Mucosa of rectum (tissue), 2 donors: ENCODE data around the gene UBXN6.

Experiments
- H3K27ac ChIP-seq, 2 donors: one replicate each; pipeline ENCODE4 v1.7.0; 2013; ENCODE audit warnings: inconsistent platforms in 2 of 2, low read depth in 2 of 2, low read length in 2 of 2
- H3K27me3 ChIP-seq, 2 donors: one replicate each; pipeline ENCODE4 v1.7.0; 2013; ENCODE audit warnings: low read length in 2 of 2; ENCODE audit not compliant: control insufficient read depth in 2 of 2, insufficient read depth in 2 of 2
- H3K36me3 ChIP-seq, 2 donors: one replicate each; pipeline ENCODE4 v1.7.0; 2013; ENCODE audit warnings: low read length in 2 of 2; ENCODE audit not compliant: control insufficient read depth in 2 of 2, insufficient read depth in 2 of 2
- H3K4me1 ChIP-seq, 2 donors: one replicate each; pipeline ENCODE4 v1.7.0; 2013; ENCODE audit warnings: low read length in 2 of 2, mild to moderate bottlenecking in 1 of 2; ENCODE audit not compliant: control insufficient read depth in 2 of 2, insufficient read depth in 2 of 2
- H3K4me3 ChIP-seq, 2 donors: one replicate each; pipeline ENCODE4 v1.7.0; 2013; ENCODE audit warnings: low read length in 2 of 2
- H3K9ac ChIP-seq, 2 donors: one replicate each; pipeline ENCODE4 v1.7.0; 2013; ENCODE audit warnings: low read length in 2 of 2, low read depth in 1 of 2, mild to moderate bottlenecking in 1 of 2
- H3K9me3 ChIP-seq, 2 donors: one replicate each; pipeline ENCODE4 v1.7.0; 2013; ENCODE audit warnings: low read length in 2 of 2; ENCODE audit not compliant: control insufficient read depth in 2 of 2
- donor health status: healthy.
- donor health status: Normal muscosa, but diverticular disease.

The UBXN6 gene

GRCh38 chr19:4425537-4425936 is 32.1 kb downstream of the UBXN6 start:
- peaks cover 1 to 16% of the 10 kb centered on the region in 2 donors for H3K36me3 ChIP-seq
- H3K27me3 ChIP-seq, result no peaks in the 10 kb centered on the region
- no peak overlapping the region for H3K4me3 ChIP-seq
- H3K27ac ChIP-seq, result no peak overlapping the region
- H3K9me3 ChIP-seq, result no peaks in the 10 kb centered on the region
- H3K4me1 ChIP-seq, result no peaks in the 10 kb centered on the region
- no peak overlapping the region for H3K9ac ChIP-seq

DNA sequence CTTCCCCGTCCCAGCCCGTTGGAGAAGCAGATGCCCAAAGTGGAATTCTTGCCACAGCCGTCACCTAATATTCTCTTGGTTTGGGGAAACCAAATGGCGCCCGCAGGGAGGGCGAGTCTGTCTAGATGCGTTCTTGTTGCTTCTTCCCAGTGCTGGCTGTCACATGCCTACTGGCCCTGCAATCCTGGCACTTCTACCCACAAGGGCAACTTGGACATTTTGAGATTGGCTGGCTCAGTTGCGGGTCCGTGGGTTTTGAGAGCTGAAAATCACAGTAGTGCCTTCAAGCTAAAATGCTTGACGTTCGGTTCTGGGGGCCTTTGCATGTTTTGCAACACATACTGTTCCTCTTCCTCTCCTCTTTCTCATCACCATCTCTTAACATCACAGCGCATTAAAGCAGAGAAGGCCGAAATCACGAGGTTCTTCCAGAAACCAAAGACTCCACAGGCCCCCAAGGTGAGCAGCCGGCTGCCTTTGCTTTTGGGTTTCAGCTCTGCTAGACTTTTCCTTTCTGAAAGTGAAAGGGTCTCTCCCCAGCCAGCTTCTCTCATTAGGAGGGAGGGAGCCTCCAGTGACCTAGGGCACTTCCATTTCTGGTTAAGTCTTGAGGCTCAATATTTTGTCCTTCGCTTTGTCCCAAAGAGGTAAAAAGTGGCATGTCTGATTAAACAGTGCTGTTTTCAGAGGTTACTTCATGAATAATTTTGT is 34.0 kb downstream of the UBXN6 start:
- Histone ChIP-seq H3K36me3 (peaks cover 0 to 8% of the 10 kb centered on the region in 2 donors), H3K4me3 (no peak overlapping the region), H3K9ac (no peak overlapping the region), H3K4me1 (no peaks in the 10 kb centered on the region), H3K9me3 (no peaks in the 10 kb centered on the region), H3K27ac (no peak overlapping the region), H3K27me3 (no peaks in the 10 kb centered on the region)

- no peak overlapping the region for H3K4me3 ChIP-seq
- no peaks in the 10 kb centered on the region for H3K9me3 ChIP-seq
- no peaks in the 10 kb centered on the region for H3K27me3 ChIP-seq
- no peak overlapping the region for H3K27ac ChIP-seq
- H3K9ac ChIP-seq, result no peak overlapping the region
- no peaks in the 10 kb centered on the region for H3K4me1 ChIP-seq
- peaks cover 0 to 5% of the 10 kb centered on the region in 2 donors for H3K36me3 ChIP-seq
These were observed 41.3 kb downstream of the UBXN6 start for GRCh38 chr19:4416268-4416667.

GRCh38 chr19:4415352-4415751 is 42.2 kb downstream of the UBXN6 start:
- Histone ChIP-seq H3K27ac (no peak overlapping the region), H3K9me3 (no peaks in the 10 kb centered on the region), H3K4me1 (no peaks in the 10 kb centered on the region), H3K36me3 (peaks cover 0 to 9% of the 10 kb centered on the region in 2 donors), H3K9ac (no peak overlapping the region), H3K4me3 (no peak overlapping the region), H3K27me3 (no peaks in the 10 kb centered on the region)

- Histone ChIP-seq H3K27ac (no peak overlapping the region), H3K4me3 (no peak overlapping the region)
These were observed 42.7 kb downstream of the UBXN6 start for GRCh38 chr19:4414800-4415321.

GRCh38 chr19:4414144-4414799 is 43.3 kb downstream of the UBXN6 start:
- peaks cover 0 to 13% of the 10 kb centered on the region in 2 donors for H3K36me3 ChIP-seq
- no peak overlapping the region for H3K9ac ChIP-seq
- H3K4me1 ChIP-seq, result no peaks in the 10 kb centered on the region
- H3K27me3 ChIP-seq, result no peaks in the 10 kb centered on the region
- H3K9me3 ChIP-seq, result no peaks in the 10 kb centered on the region
- no peak overlapping the region for H3K27ac ChIP-seq
- H3K4me3 ChIP-seq, result no peak overlapping the region

More at GRCh38 chr19:4414800-4415321, 42.7 kb downstream of the UBXN6 start:
- no peak overlapping the region for H3K9ac ChIP-seq
- peaks cover 0 to 9% of the 10 kb centered on the region in 2 donors for H3K36me3 ChIP-seq
- H3K27me3 ChIP-seq, result no peaks in the 10 kb centered on the region
- no peaks in the 10 kb centered on the region for H3K9me3 ChIP-seq
- no peaks in the 10 kb centered on the region for H3K4me1 ChIP-seq

DNA sequence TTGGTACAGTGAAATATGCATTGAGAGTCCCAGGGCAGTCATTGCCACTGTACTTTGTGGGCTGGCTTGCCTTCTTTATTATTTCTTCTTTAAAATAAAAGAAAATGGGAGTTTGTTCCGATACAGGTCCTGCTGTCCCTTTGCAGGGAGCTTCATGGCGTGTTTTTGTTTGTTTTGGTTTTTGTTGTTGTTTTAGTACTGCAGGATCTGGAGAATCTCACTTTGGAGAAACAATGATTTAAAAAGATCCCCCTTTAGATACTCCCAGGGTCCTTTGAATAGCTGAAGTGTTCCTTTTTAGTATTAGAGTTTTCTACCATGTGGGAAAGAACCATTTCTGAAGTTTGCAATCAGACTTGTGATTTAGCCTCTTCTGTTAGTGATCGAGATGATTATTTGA is 44.0 kb downstream of the UBXN6 start:
- peaks cover 0 to 19% of the 10 kb centered on the region in 2 donors for H3K36me3 ChIP-seq

GRCh38 chr19:4409123-4409933 is 48.3 kb downstream of the UBXN6 start:
- H3K4me3 ChIP-seq, result no peak overlapping the region

More for the DNA sequence above, 44.0 kb downstream of the UBXN6 start:
- H3K27me3 ChIP-seq, result no peaks in the 10 kb centered on the region
- H3K9me3 ChIP-seq, result no peaks in the 10 kb centered on the region
- H3K4me1 ChIP-seq, result no peaks in the 10 kb centered on the region
- no peak overlapping the region for H3K9ac ChIP-seq
- H3K4me3 ChIP-seq, result no peak overlapping the region
- H3K27ac ChIP-seq, result no peak overlapping the region

DNA sequence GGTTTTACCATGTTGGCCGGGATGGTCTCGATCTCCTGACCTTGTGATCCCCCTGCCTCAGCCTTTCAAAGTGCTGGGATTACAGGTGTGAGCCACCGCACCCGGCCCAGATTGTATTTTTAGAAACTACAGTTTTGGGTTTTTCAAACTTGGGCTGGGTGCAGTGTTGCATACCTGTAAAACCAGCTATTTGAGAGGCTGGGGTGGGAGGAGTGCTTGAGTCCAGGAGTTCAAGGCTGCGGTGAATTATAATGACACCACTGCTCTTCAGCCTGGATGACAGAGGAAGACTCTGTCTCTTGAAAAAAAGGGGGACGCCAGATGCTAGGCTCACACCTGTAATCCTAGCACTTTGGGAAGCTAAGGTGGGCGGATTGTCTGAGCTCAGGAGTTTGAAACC is 51.0 kb downstream of the UBXN6 start:
- Histone ChIP-seq H3K27ac (no peak overlapping the region), H3K36me3 (peaks cover 0 to 17% of the 10 kb centered on the region in 2 donors), H3K9ac (no peak overlapping the region), H3K27me3 (no peaks in the 10 kb centered on the region), H3K9me3 (no peaks in the 10 kb centered on the region), H3K4me3 (no peak overlapping the region), H3K4me1 (peaks cover 13% of the 10 kb centered on the region in 2 donors)

More at GRCh38 chr19:4409123-4409933, 48.3 kb downstream of the UBXN6 start:
- Histone ChIP-seq H3K9me3 (no peaks in the 10 kb centered on the region), H3K27me3 (no peaks in the 10 kb centered on the region), H3K9ac (no peak overlapping the region), H3K36me3 (peaks cover 0 to 19% of the 10 kb centered on the region in 2 donors), H3K4me1 (no peaks in the 10 kb centered on the region), H3K27ac (no peak overlapping the region)

DNA sequence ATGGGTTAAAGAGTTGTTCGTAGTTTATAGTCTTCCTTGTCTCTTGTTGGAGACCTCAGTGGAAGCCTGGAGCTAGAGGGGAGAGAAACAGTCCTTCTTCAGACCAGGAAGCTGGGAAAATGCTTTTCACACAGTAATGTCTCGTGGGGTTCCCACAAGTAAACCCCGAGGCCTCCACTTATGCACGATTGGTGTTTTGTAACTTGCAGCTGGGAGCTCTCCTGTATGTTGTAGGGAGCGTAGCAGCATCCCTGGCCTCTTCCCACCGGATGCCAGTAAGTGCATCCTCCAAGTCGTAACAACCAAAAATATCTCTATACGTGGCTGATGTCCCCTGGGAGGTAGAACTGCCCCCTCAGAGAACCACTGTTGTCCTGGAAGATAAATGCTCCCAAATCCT is 51.6 kb downstream of the UBXN6 start:
- H3K27ac ChIP-seq, result no peak overlapping the region
- peaks cover 14 to 15% of the 10 kb centered on the region in 2 donors for H3K4me1 ChIP-seq
- no peaks in the 10 kb centered on the region for H3K9me3 ChIP-seq
- H3K4me3 ChIP-seq, result no peak overlapping the region
- H3K36me3 ChIP-seq, result peaks cover 0 to 17% of the 10 kb centered on the region in 2 donors
- H3K9ac ChIP-seq, result no peak overlapping the region
- H3K27me3 ChIP-seq, result no peaks in the 10 kb centered on the region
